ENCODE measurements around the gene IPCEF1. TPM values are rescaled to one million over a fixed set of nuclear protein-coding genes. Genes with fewer than 3 reads are reported as not detected.
"Not testable (repeated sequence)": the region's sequence is repeated elsewhere in the genome, so short reads cannot be mapped to it uniquely, and the experiment has no call there.

Gene IPCEF1
- total RNA-seq, 1 donor from 2014 or later, result not detected

DNA sequence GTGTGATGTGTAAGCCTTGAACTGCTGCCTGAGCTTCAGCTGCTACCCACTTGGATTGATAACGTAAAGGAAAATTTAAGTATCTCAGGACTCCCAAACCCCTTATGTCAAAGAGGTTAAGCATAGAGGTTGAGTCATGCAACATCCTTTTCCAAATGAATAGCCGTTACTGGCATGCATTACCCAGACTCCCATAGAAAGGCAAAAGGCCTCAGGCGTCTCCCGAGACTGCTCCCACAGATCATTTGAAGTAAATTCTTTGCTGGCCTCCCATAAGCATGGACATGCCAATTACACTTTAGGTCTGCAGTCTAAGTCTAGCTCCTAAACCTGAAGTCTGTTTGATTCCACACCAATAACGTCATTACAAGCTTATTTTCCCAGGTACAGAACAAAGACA, 14.7 kb downstream of the IPCEF1 start:
- Mint-ChIP-seq H3K9me3 (ENCODE audit: low read depth) (peaks cover 2% of the 10 kb centered on the region), H3K4me3 (ENCODE audit: unreplicated experiment) (no peak overlapping the region), H3K27me3 (ENCODE audit: low read depth) (no peaks in the 10 kb centered on the region), H3K36me3 (ENCODE audit: low read depth) (no peaks in the 10 kb centered on the region), H3K27ac (ENCODE audit: unreplicated experiment) (no peak overlapping the region), H3K4me1 (ENCODE audit: low read depth) (peaks cover 4% of the 10 kb centered on the region)
- DNase-seq (ENCODE audit: low spot score), result no peak
- no peak for TF ChIP-seq CTCF (IDR thresholded peaks at IDR 0.05)

- no peak overlapping the region for H3K27ac Mint-ChIP-seq (ENCODE audit: unreplicated experiment)
- DNase-seq (ENCODE audit: low spot score), result no peak
- no peak overlapping the region for H3K4me3 Mint-ChIP-seq (ENCODE audit: unreplicated experiment)
- no peaks in the 10 kb centered on the region for H3K36me3 Mint-ChIP-seq (ENCODE audit: low read depth)
- no peak for TF ChIP-seq CTCF (IDR thresholded peaks at IDR 0.05)
- H3K27me3 Mint-ChIP-seq (ENCODE audit: low read depth), result no peaks in the 10 kb centered on the region
- H3K9me3 Mint-ChIP-seq (ENCODE audit: low read depth), result peaks cover under 1% of the 10 kb centered on the region
- H3K4me1 Mint-ChIP-seq (ENCODE audit: low read depth), result peaks cover 4% of the 10 kb centered on the region
Observed at GRCh38 chr6:154341336-154341735, 15.3 kb downstream of the IPCEF1 start.

DNA sequence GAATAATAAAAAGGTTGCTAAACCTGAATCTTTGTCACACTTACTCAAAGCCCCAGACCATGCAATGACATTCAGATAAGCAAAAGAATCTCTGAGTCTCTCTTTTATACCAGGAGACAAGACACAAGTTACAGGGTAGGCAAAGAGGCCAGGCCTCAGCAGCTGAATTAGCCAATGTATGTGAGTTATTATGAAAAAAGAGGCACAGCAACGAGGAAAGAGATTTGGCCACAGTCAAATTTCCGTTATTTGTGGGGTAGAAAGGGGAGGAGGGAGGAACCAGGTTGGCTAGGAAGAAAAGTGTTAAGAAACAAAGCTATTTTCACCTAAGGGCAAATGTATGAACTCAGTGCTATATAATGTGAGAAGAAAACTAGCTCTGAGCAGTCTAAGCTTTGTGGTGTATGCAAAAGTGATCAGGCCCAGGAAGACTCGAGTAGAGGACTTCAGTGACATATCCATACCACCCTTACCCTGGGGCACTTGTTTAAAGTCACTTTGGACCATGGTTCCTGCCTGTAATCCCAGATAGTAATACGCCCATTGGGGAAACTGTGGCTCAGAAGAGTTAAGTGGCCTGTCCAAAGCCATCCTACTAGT, 19.1 kb downstream of the IPCEF1 start:
- Mint-ChIP-seq H3K4me3 (ENCODE audit: unreplicated experiment) (no peak overlapping the region), H3K9me3 (ENCODE audit: low read depth) (no peaks in the 10 kb centered on the region), H3K36me3 (ENCODE audit: low read depth) (no peaks in the 10 kb centered on the region), H3K27ac (ENCODE audit: unreplicated experiment) (no peak overlapping the region), H3K4me1 (ENCODE audit: low read depth) (peaks cover 4% of the 10 kb centered on the region), H3K27me3 (ENCODE audit: low read depth) (no peaks in the 10 kb centered on the region)
- no peak for DNase-seq (ENCODE audit: low spot score)
- no peak for TF ChIP-seq CTCF (IDR thresholded peaks at IDR 0.05)

- not testable (repeated sequence) for H3K4me1 Mint-ChIP-seq (ENCODE audit: low read depth); H3K27me3 Mint-ChIP-seq (ENCODE audit: low read depth); H3K27ac Mint-ChIP-seq (ENCODE audit: unreplicated experiment); DNase-seq (ENCODE audit: low spot score); H3K4me3 Mint-ChIP-seq (ENCODE audit: unreplicated experiment); H3K36me3 Mint-ChIP-seq (ENCODE audit: low read depth); H3K9me3 Mint-ChIP-seq (ENCODE audit: low read depth)
Observed at GRCh38 chr6:154334147-154334546, 22.5 kb downstream of the IPCEF1 start.

DNA sequence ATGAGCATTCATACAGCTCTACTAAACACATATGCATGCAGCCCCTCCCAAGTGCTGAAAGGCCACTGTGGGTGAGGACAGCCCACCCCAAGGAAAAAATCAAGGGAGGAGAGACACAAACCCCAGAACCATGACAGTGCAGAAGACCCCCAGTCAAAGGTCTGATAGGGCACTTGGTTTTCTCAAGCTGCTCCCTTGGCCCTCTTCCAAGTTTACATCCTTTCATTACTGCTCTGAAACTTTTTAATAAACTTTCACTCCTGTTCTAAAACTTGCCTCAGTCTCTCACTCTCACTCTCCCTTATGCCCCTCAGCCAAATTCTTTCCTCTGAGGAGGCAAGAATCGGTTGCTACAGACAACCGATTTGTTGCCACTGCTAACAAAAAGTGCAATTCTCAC, 24.9 kb downstream of the IPCEF1 start:
- no peak for DNase-seq (ENCODE audit: low spot score)
- Mint-ChIP-seq H3K4me3 (ENCODE audit: unreplicated experiment) (no peak overlapping the region), H3K4me1 (ENCODE audit: low read depth) (no peaks in the 10 kb centered on the region), H3K36me3 (ENCODE audit: low read depth) (no peaks in the 10 kb centered on the region), H3K27me3 (ENCODE audit: low read depth) (no peaks in the 10 kb centered on the region), H3K27ac (ENCODE audit: unreplicated experiment) (no peak overlapping the region), H3K9me3 (ENCODE audit: low read depth) (no peaks in the 10 kb centered on the region)
- TF ChIP-seq CTCF (IDR thresholded peaks at IDR 0.05), result no peak
